ES-I3 (cell line): ENCODE measurements around the gene BACH1.

ENCODE experiments used
- H3K36me3 ChIP-seq: 2 replicates; pipeline ENCODE4 v1.6.1; 2013; ENCODE audit warnings: mild to moderate bottlenecking, low read length, control low read depth, moderate library complexity; ENCODE audit not compliant: insufficient read depth
- H3K4me1 ChIP-seq: 2 replicates; pipeline ENCODE4 v1.6.1; 2013; ENCODE audit warnings: mild to moderate bottlenecking, control low read depth, low read length; ENCODE audit not compliant: insufficient read depth
- H3K9ac ChIP-seq: 2 replicates; pipeline ENCODE4 v1.6.1; 2013; ENCODE audit warnings: low read depth, mild to moderate bottlenecking, low read length, moderate library complexity
- H3K9me3 ChIP-seq: 2 replicates; pipeline ENCODE4 v1.6.1; 2013; ENCODE audit warnings: mild to moderate bottlenecking, low read length, moderate library complexity; ENCODE audit not compliant: control insufficient read depth, insufficient read depth

The BACH1 gene

GRCh38 chr21:29377266-29377665 lies 78.5 kb downstream of the BACH1 start:
- peaks cover 11% of the 10 kb centered on the region for H3K4me1 ChIP-seq
- H3K36me3 ChIP-seq: no peaks in the 10 kb centered on the region
- H3K9ac ChIP-seq: no peak overlapping the region
- H3K9me3 ChIP-seq: no peaks in the 10 kb centered on the region

GRCh38 chr21:29378832-29379231 lies 80.1 kb downstream of the BACH1 start:
- Histone ChIP-seq H3K9ac (no peak overlapping the region), H3K4me1 (peaks cover 11% of the 10 kb centered on the region), H3K36me3 (no peaks in the 10 kb centered on the region; the same call in 1 of the 2 replicates), H3K9me3 (no peaks in the 10 kb centered on the region)

- H3K4me1 ChIP-seq: peaks cover 11% of the 10 kb centered on the region
These were observed 80.9 kb downstream of the BACH1 start for GRCh38 chr21:29379517-29380054.

GRCh38 chr21:29382030-29382654 lies 83.4 kb downstream of the BACH1 start:
- Histone ChIP-seq H3K9me3 (no peaks in the 10 kb centered on the region), H3K9ac (no peak overlapping the region), H3K4me1 (peaks cover 4% of the 10 kb centered on the region), H3K36me3 (no peaks in the 10 kb centered on the region; the same call in 1 of the 2 replicates)

More at GRCh38 chr21:29379517-29380054, 80.9 kb downstream of the BACH1 start:
- H3K9me3 ChIP-seq: no peaks in the 10 kb centered on the region
- no peaks in the 10 kb centered on the region; the same call in 1 of the 2 replicates for H3K36me3 ChIP-seq
- H3K9ac ChIP-seq: no peak overlapping the region

- Histone ChIP-seq H3K4me1 (peaks cover 4% of the 10 kb centered on the region), H3K9me3 (no peaks in the 10 kb centered on the region), H3K9ac (no peak overlapping the region), H3K36me3 (no peaks in the 10 kb centered on the region; the same call in 1 of the 2 replicates)
These were observed 86.1 kb downstream of the BACH1 start for GRCh38 chr21:29384683-29385359.

- Histone ChIP-seq H3K9me3 (no peaks in the 10 kb centered on the region), H3K36me3 (no peaks in the 10 kb centered on the region; the same call in 1 of the 2 replicates), H3K9ac (no peak overlapping the region), H3K4me1 (peaks cover 4% of the 10 kb centered on the region)
These were observed 87.3 kb downstream of the BACH1 start for GRCh38 chr21:29385934-29386520.

GRCh38 chr21:29386803-29387202 lies 88.1 kb downstream of the BACH1 start:
- Histone ChIP-seq H3K9me3 (no peaks in the 10 kb centered on the region), H3K9ac (no peak overlapping the region), H3K36me3 (no peaks in the 10 kb centered on the region; the same call in 1 of the 2 replicates), H3K4me1 (peaks cover under 1% of the 10 kb centered on the region)

- H3K9me3 ChIP-seq: no peaks in the 10 kb centered on the region
- H3K9ac ChIP-seq: no peak overlapping the region
- no peaks in the 10 kb centered on the region; the same call in 1 of the 2 replicates for H3K36me3 ChIP-seq
- no peaks in the 10 kb centered on the region for H3K4me1 ChIP-seq
These were observed 88.9 kb downstream of the BACH1 start for GRCh38 chr21:29387598-29387997.

- Histone ChIP-seq H3K4me1 (no peaks in the 10 kb centered on the region), H3K9ac (no peak overlapping the region), H3K36me3 (no peaks in the 10 kb centered on the region), H3K9me3 (no peaks in the 10 kb centered on the region)
These were observed 90.4 kb downstream of the BACH1 start for GRCh38 chr21:29389136-29389535.

- Histone ChIP-seq H3K36me3 (no peaks in the 10 kb centered on the region), H3K4me1 (no peaks in the 10 kb centered on the region), H3K9ac (no peak overlapping the region), H3K9me3 (no peaks in the 10 kb centered on the region)
These were observed 92.1 kb downstream of the BACH1 start for GRCh38 chr21:29390778-29391177.

GRCh38 chr21:29394051-29394450 lies 95.3 kb downstream of the BACH1 start:
- H3K9ac ChIP-seq: no peak overlapping the region
- H3K36me3 ChIP-seq: no peaks in the 10 kb centered on the region; the same call in 1 of the 2 replicates
- no peaks in the 10 kb centered on the region for H3K9me3 ChIP-seq
- no peaks in the 10 kb centered on the region for H3K4me1 ChIP-seq
